Measurements from ENCODE around the gene RHOT2. TPM values are rescaled to one million over a fixed set of nuclear protein-coding genes. Genes with fewer than 3 reads are reported as not detected.

The RHOT2 gene
- total and polyA plus RNA-seq, 10 of the 15 experiments (the other 5 are each of a cell fraction or from before 2014, with no cell fraction given), result 3.7 to 174 (median 69.8) TPM

DNA sequence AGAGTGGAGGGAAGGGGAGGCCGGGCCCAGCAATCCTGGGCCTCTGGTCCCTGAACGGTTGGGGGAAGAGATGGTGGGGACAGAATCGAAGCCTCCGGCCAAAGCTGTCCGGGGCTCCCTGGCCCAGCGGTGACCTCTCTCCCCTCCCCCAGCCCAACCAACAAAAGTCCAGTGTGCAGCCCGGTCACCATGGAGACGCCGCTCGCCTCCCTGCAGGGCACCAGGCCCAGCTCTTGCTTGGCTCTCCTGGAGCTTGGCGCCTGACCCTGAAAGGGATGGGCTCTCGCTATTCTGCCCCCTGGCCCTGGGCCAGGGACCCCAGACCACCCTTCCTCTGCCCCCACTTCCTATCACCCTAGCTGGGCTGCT is 48.3 kb downstream of the RHOT2 start:
- RAD21 ChIA-PET (ENCODE audit: unreplicated experiment), result no interaction called here
- peaks cover 10% of the 10 kb centered on the region for H3K4me1 ChIP-seq (ENCODE audit: control insufficient read depth, insufficient read depth, low read length)
- DNase-seq (ENCODE audit: low read depth, low spot score) (no peak), ATAC-seq (no peak), FAIRE-seq (no peak)
- H3K27ac ChIP-seq (ENCODE audit: control insufficient read depth, insufficient read depth), result no peak overlapping the region
- no peaks in the 10 kb centered on the region for H3K36me3 ChIP-seq (ENCODE audit: control insufficient read depth in 2 of 2, insufficient read depth in 2 of 2, low read length in 1 of 2)
- POLR2A ChIA-PET, result interaction anchor here (1.6 to 2.4 kb wide), 2 partner anchors 21 to 72 kb away, joined by 4 to 7 read pairs; partner anchors contain the start of genes CHTF18 and RPUSD1
- no peaks in the 10 kb centered on the region for H3K79me2 ChIP-seq (ENCODE audit: control insufficient read depth, insufficient read depth, low read length)
- no peaks in the 10 kb centered on the region for H3K27me3 ChIP-seq (replicated peaks in 1 of 2; ENCODE audit: control insufficient read depth in 2 of 2, insufficient read depth in 2 of 2, low read length in 1 of 2)
- H2AFZ ChIP-seq (ENCODE audit: control insufficient read depth, low read depth, low read length), result no peak overlapping the region
- 0 out of 2 replicates have a peak, but pooled peaks cover 2% of the 10 kb centered on the region for H4K20me1 ChIP-seq (ENCODE audit: control insufficient read depth, insufficient read depth)
- H3K9ac ChIP-seq (ENCODE audit: control insufficient read depth, insufficient read depth, low read length), result no peak overlapping the region
- no peaks in the 10 kb centered on the region for H3K9me3 ChIP-seq (replicated peaks; ENCODE audit: control insufficient read depth, insufficient read depth, low read length)
- H3K4me3 ChIP-seq, result no peak overlapping the region
- SMC1A ChIA-PET (ENCODE audit: uncharacterized antibody, unreplicated experiment), result interaction anchor here (0.7 kb wide), 1 partner anchor 16 kb away, joined by 3 read pairs; no protein-coding TSS in a partner anchor
- 34% methylated on average over 11 of the region's 12 CpGs for WGBS (ENCODE audit: insufficient coverage, insufficient replicate concordance, low lambda C conversion rate, missing lambda C conversion rate)
- in situ Hi-C loops (cut with MboI), result no loop called here
- H3K4me2 ChIP-seq (ENCODE audit: control insufficient read depth, insufficient read depth), result no peak overlapping the region
- BruUV-seq (replicated peaks), result no TSS peak
- TF ChIP-seq RFX5 (IDR thresholded peaks at IDR 0.05; ENCODE audit: low read depth, low read length) (no peak), KLF5 (IDR thresholded peaks at IDR 0.05; ENCODE audit: partially characterized antibody) (no peak), SUZ12 (IDR thresholded peaks at IDR 0.05; ENCODE audit: unreplicated experiment) (peak; percentile 4)
- TF ChIP-seq, protein P1, sequence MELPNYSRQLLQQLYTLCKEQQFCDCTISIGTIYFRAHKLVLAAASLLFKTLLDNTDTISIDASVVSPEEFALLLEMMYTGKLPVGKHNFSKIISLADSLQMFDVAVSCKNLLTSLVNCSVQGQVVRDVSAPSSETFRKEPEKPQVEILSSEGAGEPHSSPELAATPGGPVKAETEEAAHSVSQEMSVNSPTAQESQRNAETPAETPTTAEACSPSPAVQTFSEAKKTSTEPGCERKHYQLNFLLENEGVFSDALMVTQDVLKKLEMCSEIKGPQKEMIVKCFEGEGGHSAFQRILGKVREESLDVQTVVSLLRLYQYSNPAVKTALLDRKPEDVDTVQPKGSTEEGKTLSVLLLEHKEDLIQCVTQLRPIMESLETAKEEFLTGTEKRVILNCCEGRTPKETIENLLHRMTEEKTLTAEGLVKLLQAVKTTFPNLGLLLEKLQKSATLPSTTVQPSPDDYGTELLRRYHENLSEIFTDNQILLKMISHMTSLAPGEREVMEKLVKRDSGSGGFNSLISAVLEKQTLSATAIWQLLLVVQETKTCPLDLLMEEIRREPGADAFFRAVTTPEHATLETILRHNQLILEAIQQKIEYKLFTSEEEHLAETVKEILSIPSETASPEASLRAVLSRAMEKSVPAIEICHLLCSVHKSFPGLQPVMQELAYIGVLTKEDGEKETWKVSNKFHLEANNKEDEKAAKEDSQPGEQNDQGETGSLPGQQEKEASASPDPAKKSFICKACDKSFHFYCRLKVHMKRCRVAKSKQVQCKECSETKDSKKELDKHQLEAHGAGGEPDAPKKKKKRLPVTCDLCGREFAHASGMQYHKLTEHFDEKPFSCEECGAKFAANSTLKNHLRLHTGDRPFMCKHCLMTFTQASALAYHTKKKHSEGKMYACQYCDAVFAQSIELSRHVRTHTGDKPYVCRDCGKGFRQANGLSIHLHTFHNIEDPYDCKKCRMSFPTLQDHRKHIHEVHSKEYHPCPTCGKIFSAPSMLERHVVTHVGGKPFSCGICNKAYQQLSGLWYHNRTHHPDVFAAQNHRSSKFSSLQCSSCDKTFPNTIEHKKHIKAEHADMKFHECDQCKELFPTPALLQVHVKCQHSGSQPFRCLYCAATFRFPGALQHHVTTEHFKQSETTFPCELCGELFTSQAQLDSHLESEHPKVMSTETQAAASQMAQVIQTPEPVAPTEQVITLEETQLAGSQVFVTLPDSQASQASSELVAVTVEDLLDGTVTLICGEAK (IDR thresholded peaks at IDR 0.05; ENCODE audit: borderline replicate concordance), result no peak
- intact Hi-C loops (cut with micrococcal nuclease; ENCODE audit: unreplicated experiment), result no loop called here
- CTCF ChIA-PET, result interaction anchor here (1.9 to 2.2 kb wide), 3 partner anchors 21 to 69 kb away, joined by 5 to 9 read pairs (median 6); partner anchors contain the start of gene CIAO3

Data from GM12878 (cell line).